Measurements from ENCODE around the gene WFDC13.

Gene WFDC13

GRCh38 chr20:45735988-45736387 lies 34.1 kb downstream of the WFDC13 start:
- Histone ChIP-seq H3K27me3 (ENCODE audit: insufficient read depth, low read length, poor library complexity) (peaks cover 4% of the 10 kb centered on the region), H3K4me3 (ENCODE audit: low read depth in 1 of 2, low read length in 2 of 2) (no peak overlapping the region), H3K4me2 (ENCODE audit: insufficient read depth, low read length) (no peak overlapping the region), H3K79me2 (ENCODE audit: insufficient read depth, low read length) (no peaks in the 10 kb centered on the region), H3K9ac (ENCODE audit: low read depth, low read length) (no peak overlapping the region), H3K27ac (ENCODE audit: low read length) (no peak overlapping the region), H2AFZ (ENCODE audit: low read depth, low read length) (no peak overlapping the region), H4K20me1 (ENCODE audit: insufficient read depth, low read length) (no peaks in the 10 kb centered on the region), H3K9me3 (ENCODE audit: insufficient read depth, low read length, severe bottlenecking) (peaks cover 7% of the 10 kb centered on the region), H3K4me1 (ENCODE audit: insufficient read depth, low read length) (no peaks in the 10 kb centered on the region), H3K36me3 (ENCODE audit: insufficient read depth, low read length) (no peaks in the 10 kb centered on the region)
- no peak for TF ChIP-seq CTCF (IDR thresholded peaks at IDR 0.05; ENCODE audit: borderline replicate concordance, extremely low read depth, low read length, poor library complexity, severe bottlenecking)
- no peak for TF ChIP-seq EZH2 (IDR thresholded peaks at IDR 0.05; ENCODE audit: borderline replicate concordance, low read depth, low read length, severe bottlenecking)
- no peak for ATAC-seq (ENCODE audit: insufficient read depth, low read depth)
- no peak for DNase-seq

GRCh38 chr20:45742596-45742995 lies 40.8 kb downstream of the WFDC13 start:
- TF ChIP-seq EZH2 (IDR thresholded peaks at IDR 0.05; ENCODE audit: borderline replicate concordance, low read depth, low read length, severe bottlenecking), result no peak
- TF ChIP-seq CTCF (IDR thresholded peaks at IDR 0.05; ENCODE audit: borderline replicate concordance, extremely low read depth, low read length, poor library complexity, severe bottlenecking), result no peak
- H3K4me3 ChIP-seq (ENCODE audit: low read depth in 1 of 2, low read length in 2 of 2), result no peak overlapping the region
- no peaks in the 10 kb centered on the region for H3K9me3 ChIP-seq (ENCODE audit: insufficient read depth, low read length, severe bottlenecking)
- H3K27me3 ChIP-seq (ENCODE audit: insufficient read depth, low read length, poor library complexity), result peaks cover 15% of the 10 kb centered on the region
- H3K9ac ChIP-seq (ENCODE audit: low read depth, low read length), result no peak overlapping the region
- H3K4me1 ChIP-seq (ENCODE audit: insufficient read depth, low read length), result no peaks in the 10 kb centered on the region
- ATAC-seq (ENCODE audit: insufficient read depth, low read depth), result no peak
- no peak overlapping the region for H3K4me2 ChIP-seq (ENCODE audit: insufficient read depth, low read length)
- H3K36me3 ChIP-seq (ENCODE audit: insufficient read depth, low read length), result no peaks in the 10 kb centered on the region
- H4K20me1 ChIP-seq (ENCODE audit: insufficient read depth, low read length), result no peaks in the 10 kb centered on the region
- DNase-seq, result no peak
- no peak overlapping the region for H3K27ac ChIP-seq (ENCODE audit: low read length)
- H2AFZ ChIP-seq (ENCODE audit: low read depth, low read length), result no peak overlapping the region
- H3K79me2 ChIP-seq (ENCODE audit: insufficient read depth, low read length), result no peaks in the 10 kb centered on the region

- Histone ChIP-seq H3K9me3 (ENCODE audit: insufficient read depth, low read length, severe bottlenecking) (no peaks in the 10 kb centered on the region), H3K27me3 (ENCODE audit: insufficient read depth, low read length, poor library complexity) (peaks cover 31% of the 10 kb centered on the region), H3K4me1 (ENCODE audit: insufficient read depth, low read length) (no peaks in the 10 kb centered on the region), H2AFZ (ENCODE audit: low read depth, low read length) (no peak overlapping the region), H3K4me3 (ENCODE audit: low read depth in 1 of 2, low read length in 2 of 2) (no peak overlapping the region), H3K36me3 (ENCODE audit: insufficient read depth, low read length) (no peaks in the 10 kb centered on the region), H3K27ac (ENCODE audit: low read length) (no peak overlapping the region), H3K79me2 (ENCODE audit: insufficient read depth, low read length) (no peaks in the 10 kb centered on the region), H4K20me1 (ENCODE audit: insufficient read depth, low read length) (no peaks in the 10 kb centered on the region), H3K4me2 (ENCODE audit: insufficient read depth, low read length) (no peak overlapping the region), H3K9ac (ENCODE audit: low read depth, low read length) (no peak overlapping the region)
- TF ChIP-seq EZH2 (IDR thresholded peaks at IDR 0.05; ENCODE audit: borderline replicate concordance, low read depth, low read length, severe bottlenecking), result no peak
- TF ChIP-seq CTCF (IDR thresholded peaks at IDR 0.05; ENCODE audit: borderline replicate concordance, extremely low read depth, low read length, poor library complexity, severe bottlenecking), result no peak
- DNase-seq (no peak), ATAC-seq (ENCODE audit: insufficient read depth, low read depth) (no peak)
Observed at GRCh38 chr20:45745015-45745414, 43.2 kb downstream of the WFDC13 start.

GRCh38 chr20:45751721-45752120 lies 49.9 kb downstream of the WFDC13 start:
- DNase-seq, result no peak

More at GRCh38 chr20:45751721-45752120, 49.9 kb downstream of the WFDC13 start:
- H3K4me3 ChIP-seq (ENCODE audit: low read depth in 1 of 2, low read length in 2 of 2), result no peak overlapping the region
- no peaks in the 10 kb centered on the region for H3K9me3 ChIP-seq (ENCODE audit: insufficient read depth, low read length, severe bottlenecking)
- peaks cover 27% of the 10 kb centered on the region for H3K27me3 ChIP-seq (ENCODE audit: insufficient read depth, low read length, poor library complexity)
- no peak for ATAC-seq (ENCODE audit: insufficient read depth, low read depth)
- no peaks in the 10 kb centered on the region for H3K36me3 ChIP-seq (ENCODE audit: insufficient read depth, low read length)
- no peaks in the 10 kb centered on the region for H4K20me1 ChIP-seq (ENCODE audit: insufficient read depth, low read length)
- no peak overlapping the region for H3K27ac ChIP-seq (ENCODE audit: low read length)
- TF ChIP-seq EZH2 (IDR thresholded peaks at IDR 0.05; ENCODE audit: borderline replicate concordance, low read depth, low read length, severe bottlenecking) (no peak), CTCF (IDR thresholded peaks at IDR 0.05; ENCODE audit: borderline replicate concordance, extremely low read depth, low read length, poor library complexity, severe bottlenecking) (no peak)
- no peaks in the 10 kb centered on the region for H3K79me2 ChIP-seq (ENCODE audit: insufficient read depth, low read length)
- no peaks in the 10 kb centered on the region for H3K4me1 ChIP-seq (ENCODE audit: insufficient read depth, low read length)
- H3K9ac ChIP-seq (ENCODE audit: low read depth, low read length), result no peak overlapping the region
- H3K4me2 ChIP-seq (ENCODE audit: insufficient read depth, low read length), result no peak overlapping the region
- no peak overlapping the region for H2AFZ ChIP-seq (ENCODE audit: low read depth, low read length)

Data from DND-41 (cell line).